T-helper 2 cell treated with Interferon-gamma antibody and Interleukin-4, amounts not matched to agents 5 μg/mL and 100 μg/mL, for 36 hours (primary cell): Measurements from ENCODE around the gene PCDHA9.
"Not testable (repeated sequence)": the region's sequence is repeated elsewhere in the genome, so short reads cannot be mapped to it uniquely, and the experiment has no call there.

Source experiments
- DNase-seq: peaks from one replicate; pipeline ENCODE4 v3.0.0; 2021; ENCODE audit warnings: low spot score
- H3K27ac Mint-ChIP-seq: one replicate; pipeline ENCODE4 v1.8.0; 2021; ENCODE audit warnings: mild to moderate bottlenecking, mixed read lengths
- H3K27me3 Mint-ChIP-seq: one replicate; pipeline ENCODE4 v1.8.0; 2021; ENCODE audit warnings: low read depth, mixed read lengths
- H3K36me3 Mint-ChIP-seq: one replicate; pipeline ENCODE4 v1.8.0; 2021; ENCODE audit warnings: low read depth, mixed read lengths
- H3K4me1 Mint-ChIP-seq: one replicate; pipeline ENCODE4 v1.8.0; 2021; ENCODE audit warnings: low read depth, mixed read lengths
- H3K4me3 Mint-ChIP-seq: one replicate; pipeline ENCODE4 v1.8.0; 2022; ENCODE audit warnings: mild to moderate bottlenecking, moderate library complexity, mixed read lengths
- H3K9me3 Mint-ChIP-seq: one replicate; pipeline ENCODE4 v1.8.0; 2021; ENCODE audit warnings: mixed read lengths

PCDHA9 gene

GRCh38 chr5:140848139-140849102, at the start of gene PCDHA9:
Gene PCDHA9, plus strand, starts transcription at chr5:140848382. Its CDS starts 114 bp downstream, at chr5:140848496.
- H3K9me3 Mint-ChIP-seq = peaks cover 34% of the 10 kb centered on the region
- H3K27me3 Mint-ChIP-seq, H3K4me1 Mint-ChIP-seq: not testable (repeated sequence)

GRCh38 chr5:140800816-140801493, 47.2 kb upstream of the PCDHA9 start, which contains the start of gene PCDHA3:
Gene PCDHA3, plus strand, starts transcription at chr5:140801057.
- no peaks in the 10 kb centered on the region for H3K4me1 Mint-ChIP-seq
- no peaks in the 10 kb centered on the region for H3K36me3 Mint-ChIP-seq
- H3K27me3 Mint-ChIP-seq = no peaks in the 10 kb centered on the region
- H3K27ac Mint-ChIP-seq = no peak within 1 kb of the TSS
- H3K4me3 Mint-ChIP-seq = no peak within 1 kb of the TSS
- H3K9me3 Mint-ChIP-seq = peaks cover 38% of the 10 kb centered on the region
- no peak for DNase-seq

More at GRCh38 chr5:140848139-140849102, at the start of gene PCDHA9:
- DNase-seq, H3K36me3 Mint-ChIP-seq, H3K4me3 Mint-ChIP-seq, H3K27ac Mint-ChIP-seq: not testable (repeated sequence)

DNA sequence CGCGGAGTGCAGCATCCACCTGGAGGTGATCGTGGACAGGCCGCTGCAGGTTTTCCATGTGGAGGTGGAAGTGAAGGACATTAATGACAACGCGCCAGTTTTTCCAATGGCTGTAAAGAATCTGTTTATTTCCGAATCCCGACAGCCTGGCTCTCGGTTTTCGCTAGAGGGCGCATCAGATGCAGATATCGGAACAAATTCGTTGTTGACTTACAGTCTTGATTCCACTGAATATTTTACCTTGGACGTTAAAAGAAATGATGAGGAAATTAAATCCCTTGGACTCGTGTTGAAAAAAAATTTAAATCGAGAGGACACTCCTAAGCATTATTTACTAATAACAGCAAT, 46.7 kb upstream of the PCDHA9 start:
- H3K27me3 Mint-ChIP-seq = no peaks in the 10 kb centered on the region
- H3K4me3 Mint-ChIP-seq = no peak overlapping the region
- peaks cover 39% of the 10 kb centered on the region for H3K9me3 Mint-ChIP-seq
- no peak overlapping the region for H3K27ac Mint-ChIP-seq
- no peaks in the 10 kb centered on the region for H3K4me1 Mint-ChIP-seq
- H3K36me3 Mint-ChIP-seq = no peaks in the 10 kb centered on the region
- no peak for DNase-seq

- H3K27ac Mint-ChIP-seq, H3K36me3 Mint-ChIP-seq, H3K4me3 Mint-ChIP-seq, H3K4me1 Mint-ChIP-seq, DNase-seq, H3K27me3 Mint-ChIP-seq: not testable (repeated sequence)
- H3K9me3 Mint-ChIP-seq = peaks cover 40% of the 10 kb centered on the region
Observed at GRCh38 chr5:140802381-140802780, 45.8 kb upstream of the PCDHA9 start.

GRCh38 chr5:140802781-140803271, 45.4 kb upstream of the PCDHA9 start:
- Mint-ChIP-seq H3K9me3 (peaks cover 43% of the 10 kb centered on the region), H3K36me3 (no peaks in the 10 kb centered on the region), H3K27me3 (no peaks in the 10 kb centered on the region), H3K4me1 (no peaks in the 10 kb centered on the region), H3K27ac (no peak overlapping the region), H3K4me3 (no peak overlapping the region)
- no peak for DNase-seq

GRCh38 chr5:140806834-140807775, 41.1 kb upstream of the PCDHA9 start, which contains the start of gene PCDHA4:
Gene PCDHA4, plus strand, starts transcription at chr5:140807068.
- no peaks in the 10 kb centered on the region for H3K4me1 Mint-ChIP-seq
- H3K27ac Mint-ChIP-seq = no peak within 1 kb of the TSS
- H3K4me3 Mint-ChIP-seq = no peak within 1 kb of the TSS
- no peaks in the 10 kb centered on the region for H3K27me3 Mint-ChIP-seq
- no peaks in the 10 kb centered on the region for H3K36me3 Mint-ChIP-seq
- no peak for DNase-seq
- H3K9me3 Mint-ChIP-seq = peaks cover 42% of the 10 kb centered on the region

DNA sequence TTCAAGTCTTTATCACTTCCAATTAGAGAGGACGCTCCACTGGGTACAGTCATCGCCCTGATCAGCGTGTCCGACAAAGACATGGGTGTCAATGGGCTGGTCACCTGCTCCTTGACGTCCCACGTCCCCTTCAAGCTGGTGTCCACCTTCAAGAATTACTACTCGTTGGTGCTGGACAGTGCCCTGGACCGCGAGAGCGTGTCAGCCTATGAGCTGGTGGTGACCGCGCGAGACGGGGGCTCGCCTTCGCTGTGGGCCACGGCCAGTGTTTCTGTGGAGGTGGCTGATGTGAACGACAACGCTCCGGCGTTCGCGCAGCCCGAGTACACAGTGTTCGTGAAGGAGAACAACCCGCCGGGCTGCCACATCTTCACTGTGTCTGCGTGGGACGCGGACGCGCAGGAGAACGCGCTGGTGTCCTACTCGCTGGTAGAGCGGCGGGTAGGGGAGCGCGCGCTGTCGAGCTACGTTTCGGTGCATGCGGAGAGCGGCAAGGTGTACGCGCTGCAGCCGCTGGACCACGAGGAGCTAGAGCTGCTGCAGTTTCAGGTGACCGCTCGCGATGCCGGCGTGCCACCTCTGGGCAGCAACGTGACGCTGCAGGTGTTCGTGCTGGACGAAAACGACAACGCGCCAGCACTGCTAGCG, 39.8 kb upstream of the PCDHA9 start:
- H3K36me3 Mint-ChIP-seq, DNase-seq, H3K27me3 Mint-ChIP-seq, H3K27ac Mint-ChIP-seq, H3K4me3 Mint-ChIP-seq, H3K4me1 Mint-ChIP-seq: not testable (repeated sequence)
- H3K9me3 Mint-ChIP-seq = peaks cover 53% of the 10 kb centered on the region

DNA sequence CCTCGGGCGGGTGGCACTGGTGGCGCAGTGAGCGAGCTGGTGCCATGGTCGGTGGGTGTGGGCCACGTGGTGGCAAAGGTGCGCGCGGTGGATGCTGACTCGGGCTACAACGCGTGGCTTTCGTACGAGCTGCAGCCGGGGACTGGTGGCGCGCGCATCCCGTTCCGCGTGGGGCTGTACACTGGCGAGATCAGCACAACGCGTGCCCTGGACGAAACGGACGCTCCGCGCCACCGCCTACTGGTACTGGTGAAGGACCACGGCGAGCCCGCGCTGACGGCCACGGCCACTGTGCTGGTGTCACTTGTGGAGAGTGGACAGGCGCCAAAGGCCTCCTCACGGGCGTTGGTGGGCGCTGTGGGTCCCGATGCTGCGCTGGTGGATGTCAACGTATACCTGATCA, 39.3 kb upstream of the PCDHA9 start:
- H3K4me3 Mint-ChIP-seq = no peak overlapping the region
- H3K27me3 Mint-ChIP-seq = no peaks in the 10 kb centered on the region
- no peak for DNase-seq
- no peak overlapping the region for H3K27ac Mint-ChIP-seq
- H3K36me3 Mint-ChIP-seq = no peaks in the 10 kb centered on the region
- H3K9me3 Mint-ChIP-seq = peaks cover 48% of the 10 kb centered on the region
- no peaks in the 10 kb centered on the region for H3K4me1 Mint-ChIP-seq

- no peak for DNase-seq
- Mint-ChIP-seq H3K4me1 (no peaks in the 10 kb centered on the region), H3K27ac (no peak within 1 kb of the TSS), H3K9me3 (peaks cover 18% of the 10 kb centered on the region), H3K4me3 (no peak within 1 kb of the TSS), H3K27me3 (no peaks in the 10 kb centered on the region), H3K36me3 (no peaks in the 10 kb centered on the region)
Observed at GRCh38 chr5:140821375-140822280, 26.6 kb upstream of the PCDHA9 start, which contains the start of gene PCDHA5. Gene PCDHA5, plus strand, starts transcription at chr5:140821613.

- H3K36me3 Mint-ChIP-seq = no peaks in the 10 kb centered on the region
- peaks cover 25% of the 10 kb centered on the region for H3K9me3 Mint-ChIP-seq
- no peak overlapping the region for H3K4me3 Mint-ChIP-seq
- H3K27ac Mint-ChIP-seq = no peak overlapping the region
- H3K4me1 Mint-ChIP-seq = no peaks in the 10 kb centered on the region
- DNase-seq = no peak
- no peaks in the 10 kb centered on the region for H3K27me3 Mint-ChIP-seq
Observed at GRCh38 chr5:140822281-140822629, 25.9 kb upstream of the PCDHA9 start.

GRCh38 chr5:140822969-140823368, 25.2 kb upstream of the PCDHA9 start:
- not testable (repeated sequence) for H3K4me1 Mint-ChIP-seq, DNase-seq, H3K27ac Mint-ChIP-seq, H3K27me3 Mint-ChIP-seq, H3K4me3 Mint-ChIP-seq, H3K36me3 Mint-ChIP-seq
- peaks cover 29% of the 10 kb centered on the region for H3K9me3 Mint-ChIP-seq

GRCh38 chr5:140823475-140823874, 24.7 kb upstream of the PCDHA9 start:
- no peaks in the 10 kb centered on the region for H3K36me3 Mint-ChIP-seq
- no peaks in the 10 kb centered on the region for H3K4me1 Mint-ChIP-seq
- H3K4me3 Mint-ChIP-seq = no peak overlapping the region
- H3K27me3 Mint-ChIP-seq = no peaks in the 10 kb centered on the region
- DNase-seq = no peak
- peaks cover 31% of the 10 kb centered on the region for H3K9me3 Mint-ChIP-seq
- no peak overlapping the region for H3K27ac Mint-ChIP-seq
